ENCODE results near the gene LRP8. TPM values are rescaled to one million over a fixed set of nuclear protein-coding genes. Genes with fewer than 3 reads are reported as not detected.

LRP8 gene
- total and polyA plus RNA-seq, 5 donors from 2014 or later = 1.0 to 23.7 (median 2.5) TPM

- Histone ChIP-seq H3K9me3 (ENCODE audit: control insufficient read depth in 2 of 2, low read length in 2 of 2) (no peaks in the 10 kb centered on the region), H3K4me1 (ENCODE audit: control insufficient read depth, insufficient read depth, low read length, poor library complexity, severe bottlenecking) (peaks cover 6% of the 10 kb centered on the region), H3K36me3 (ENCODE audit: control insufficient read depth, insufficient read depth, low read length) (peaks cover 3% of the 10 kb centered on the region), H3K27me3 (ENCODE audit: control insufficient read depth, insufficient read depth, low read length) (no peaks in the 10 kb centered on the region), H3K4me3 (ENCODE audit: low read depth, low read length) (no peak overlapping the region), H3K27ac (ENCODE audit: insufficient read depth, low read length, poor library complexity, severe bottlenecking) (no peak overlapping the region)
- peaks cover 4% of the 10 kb centered on the region for H3K36me3 Mint-ChIP-seq
- peaks cover 0 to 24% (median 17%) of the 10 kb centered on the region in 4 donors for H3K4me1 Mint-ChIP-seq
- ATAC-seq (ENCODE audit: low read depth in 2 of 2) (no peak), DNase-seq (no peak)
- H3K27ac Mint-ChIP-seq = peak overlapping the region in 2 of 3 donors; percentile 56 to 65
- no peaks in the 10 kb centered on the region for H3K9me3 Mint-ChIP-seq
- no peak overlapping the region for H3K4me3 Mint-ChIP-seq
- no peaks in the 10 kb centered on the region for H3K27me3 Mint-ChIP-seq
Measured at GRCh38 chr1:53310847-53311681, 16.8 kb downstream of the LRP8 start.

- no peak for ATAC-seq (ENCODE audit: low read depth in 2 of 2)
Measured at GRCh38 chr1:53309802-53310201, 18.1 kb downstream of the LRP8 start.

GRCh38 chr1:53308506-53308905 lies 19.4 kb downstream of the LRP8 start:
- peaks cover 4% of the 10 kb centered on the region for H3K36me3 Mint-ChIP-seq
- Histone ChIP-seq H3K27me3 (ENCODE audit: control insufficient read depth, insufficient read depth, low read length) (no peaks in the 10 kb centered on the region), H3K36me3 (ENCODE audit: control insufficient read depth, insufficient read depth, low read length) (peaks cover 3% of the 10 kb centered on the region), H3K27ac (ENCODE audit: insufficient read depth, low read length, poor library complexity, severe bottlenecking) (no peak overlapping the region), H3K4me3 (ENCODE audit: low read depth, low read length) (no peak overlapping the region), H3K9me3 (ENCODE audit: control insufficient read depth in 2 of 2, low read length in 2 of 2) (no peaks in the 10 kb centered on the region), H3K4me1 (ENCODE audit: control insufficient read depth, insufficient read depth, low read length, poor library complexity, severe bottlenecking) (peaks cover 8% of the 10 kb centered on the region)
- peaks cover 0 to 26% (median 18%) of the 10 kb centered on the region in 4 donors for H3K4me1 Mint-ChIP-seq
- no peak overlapping the region for H3K4me3 Mint-ChIP-seq
- no peak for DNase-seq
- no peaks in the 10 kb centered on the region for H3K9me3 Mint-ChIP-seq
- no peaks in the 10 kb centered on the region for H3K27me3 Mint-ChIP-seq
- no peak for ATAC-seq (ENCODE audit: low read depth in 2 of 2)
- peak overlapping the region in 1 of 3 donors; percentile 59 for H3K27ac Mint-ChIP-seq

More at GRCh38 chr1:53309802-53310201, 18.1 kb downstream of the LRP8 start:
- Histone ChIP-seq H3K36me3 (ENCODE audit: control insufficient read depth, insufficient read depth, low read length) (peaks cover 3% of the 10 kb centered on the region), H3K9me3 (ENCODE audit: control insufficient read depth in 2 of 2, low read length in 2 of 2) (no peaks in the 10 kb centered on the region), H3K4me1 (ENCODE audit: control insufficient read depth, insufficient read depth, low read length, poor library complexity, severe bottlenecking) (peaks cover 8% of the 10 kb centered on the region), H3K27ac (ENCODE audit: insufficient read depth, low read length, poor library complexity, severe bottlenecking) (no peak overlapping the region), H3K27me3 (ENCODE audit: control insufficient read depth, insufficient read depth, low read length) (no peaks in the 10 kb centered on the region), H3K4me3 (ENCODE audit: low read depth, low read length) (no peak overlapping the region)
- Mint-ChIP-seq H3K9me3 (no peaks in the 10 kb centered on the region), H3K4me3 (no peak overlapping the region), H3K27me3 (no peaks in the 10 kb centered on the region), H3K27ac (no peak overlapping the region), H3K4me1 (peaks cover 0 to 26% (median 18%) of the 10 kb centered on the region in 4 donors), H3K36me3 (peaks cover 4% of the 10 kb centered on the region)
- no peak for DNase-seq

- peak overlapping the region in 2 of 3 donors; percentile 64 to 70 for H3K27ac Mint-ChIP-seq
Measured at GRCh38 chr1:53307037-53307436, 20.8 kb downstream of the LRP8 start.

GRCh38 chr1:53306168-53306567 lies 21.7 kb downstream of the LRP8 start:
- Histone ChIP-seq H3K36me3 (ENCODE audit: control insufficient read depth, insufficient read depth, low read length) (no peaks in the 10 kb centered on the region), H3K9me3 (ENCODE audit: control insufficient read depth in 2 of 2, low read length in 2 of 2) (no peaks in the 10 kb centered on the region), H3K27me3 (ENCODE audit: control insufficient read depth, insufficient read depth, low read length) (no peaks in the 10 kb centered on the region), H3K27ac (ENCODE audit: insufficient read depth, low read length, poor library complexity, severe bottlenecking) (no peak overlapping the region), H3K4me1 (ENCODE audit: control insufficient read depth, insufficient read depth, low read length, poor library complexity, severe bottlenecking) (peaks cover 8% of the 10 kb centered on the region), H3K4me3 (ENCODE audit: low read depth, low read length) (no peak overlapping the region)
- Mint-ChIP-seq H3K27ac (peak overlapping the region in 2 of 3 donors; percentile 67 to 70), H3K4me1 (peaks cover 0 to 22% (median 16%) of the 10 kb centered on the region in 4 donors), H3K4me3 (no peak overlapping the region), H3K27me3 (no peaks in the 10 kb centered on the region), H3K36me3 (no peaks in the 10 kb centered on the region), H3K9me3 (no peaks in the 10 kb centered on the region)
- DNase-seq (peak in 1 of 3 donors; percentile 48), ATAC-seq (ENCODE audit: low read depth in 2 of 2) (no peak)

More at GRCh38 chr1:53307037-53307436, 20.8 kb downstream of the LRP8 start:
- H3K9me3 ChIP-seq (ENCODE audit: control insufficient read depth in 2 of 2, low read length in 2 of 2) = no peaks in the 10 kb centered on the region
- DNase-seq = no peak
- Mint-ChIP-seq H3K4me1 (peaks cover 0 to 26% (median 18%) of the 10 kb centered on the region in 4 donors), H3K4me3 (no peak overlapping the region), H3K36me3 (peaks cover 4% of the 10 kb centered on the region), H3K9me3 (no peaks in the 10 kb centered on the region), H3K27me3 (no peaks in the 10 kb centered on the region)
- H3K27ac ChIP-seq (ENCODE audit: insufficient read depth, low read length, poor library complexity, severe bottlenecking) = no peak overlapping the region
- no peak for ATAC-seq (ENCODE audit: low read depth in 2 of 2)
- no peaks in the 10 kb centered on the region for H3K36me3 ChIP-seq (ENCODE audit: control insufficient read depth, insufficient read depth, low read length)
- H3K4me1 ChIP-seq (ENCODE audit: control insufficient read depth, insufficient read depth, low read length, poor library complexity, severe bottlenecking) = peaks cover 8% of the 10 kb centered on the region
- H3K4me3 ChIP-seq (ENCODE audit: low read depth, low read length) = no peak overlapping the region
- no peaks in the 10 kb centered on the region for H3K27me3 ChIP-seq (ENCODE audit: control insufficient read depth, insufficient read depth, low read length)

GRCh38 chr1:53305650-53306049 lies 22.2 kb downstream of the LRP8 start:
- H3K4me3 ChIP-seq (ENCODE audit: low read depth, low read length) = no peak overlapping the region

GRCh38 chr1:53304527-53304926 lies 23.3 kb downstream of the LRP8 start:
- ATAC-seq (ENCODE audit: low read depth in 2 of 2) (no peak), DNase-seq (no peak)
- Histone ChIP-seq H3K27ac (ENCODE audit: insufficient read depth, low read length, poor library complexity, severe bottlenecking) (no peak overlapping the region), H3K27me3 (ENCODE audit: control insufficient read depth, insufficient read depth, low read length) (no peaks in the 10 kb centered on the region), H3K36me3 (ENCODE audit: control insufficient read depth, insufficient read depth, low read length) (no peaks in the 10 kb centered on the region), H3K4me3 (ENCODE audit: low read depth, low read length) (no peak overlapping the region), H3K4me1 (ENCODE audit: control insufficient read depth, insufficient read depth, low read length, poor library complexity, severe bottlenecking) (peaks cover 8% of the 10 kb centered on the region), H3K9me3 (ENCODE audit: control insufficient read depth in 2 of 2, low read length in 2 of 2) (no peaks in the 10 kb centered on the region)
- H3K27ac Mint-ChIP-seq = peak overlapping the region in 1 of 3 donors; percentile 46
- no peaks in the 10 kb centered on the region for H3K27me3 Mint-ChIP-seq
- H3K4me3 Mint-ChIP-seq = no peak overlapping the region
- peaks cover 0 to 25% (median 20%) of the 10 kb centered on the region in 4 donors for H3K4me1 Mint-ChIP-seq
- peaks cover 4% of the 10 kb centered on the region for H3K36me3 Mint-ChIP-seq
- H3K9me3 Mint-ChIP-seq = no peaks in the 10 kb centered on the region

More at GRCh38 chr1:53305650-53306049, 22.2 kb downstream of the LRP8 start:
- Histone ChIP-seq H3K27me3 (ENCODE audit: control insufficient read depth, insufficient read depth, low read length) (no peaks in the 10 kb centered on the region), H3K4me1 (ENCODE audit: control insufficient read depth, insufficient read depth, low read length, poor library complexity, severe bottlenecking) (peaks cover 8% of the 10 kb centered on the region), H3K36me3 (ENCODE audit: control insufficient read depth, insufficient read depth, low read length) (no peaks in the 10 kb centered on the region), H3K27ac (ENCODE audit: insufficient read depth, low read length, poor library complexity, severe bottlenecking) (no peak overlapping the region), H3K9me3 (ENCODE audit: control insufficient read depth in 2 of 2, low read length in 2 of 2) (no peaks in the 10 kb centered on the region)
- H3K9me3 Mint-ChIP-seq = no peaks in the 10 kb centered on the region
- H3K36me3 Mint-ChIP-seq = no peaks in the 10 kb centered on the region
- no peak for DNase-seq
- H3K4me3 Mint-ChIP-seq = no peak overlapping the region
- ATAC-seq (ENCODE audit: low read depth in 2 of 2) = no peak
- no peaks in the 10 kb centered on the region for H3K27me3 Mint-ChIP-seq
- peaks cover 0 to 22% (median 16%) of the 10 kb centered on the region in 4 donors for H3K4me1 Mint-ChIP-seq
- peak overlapping the region in 1 of 3 donors; percentile 67 for H3K27ac Mint-ChIP-seq

Measured in CD4-positive, CD25-positive, alpha-beta regulatory T cell (primary cell).